SW480 (cell line): ENCODE data around the gene R3HDM2.

ENCODE experiments used
- DNase-seq: peaks from one replicate; pipeline ENCODE4 v3.0.0-alpha.2; 2016; ENCODE audit warnings: low spot score

The R3HDM2 gene

GRCh38 chr12:57467212-57467874 lies 36.5 kb upstream of the R3HDM2 start:
- DNase-seq = no peak

GRCh38 chr12:57465747-57466505 lies 35.1 kb upstream of the R3HDM2 start:
- no peak for DNase-seq

GRCh38 chr12:57465030-57465746 lies 34.3 kb upstream of the R3HDM2 start:
- no peak for DNase-seq

- DNase-seq = no peak
Observed at GRCh38 chr12:57464569-57464968, 33.7 kb upstream of the R3HDM2 start.

GRCh38 chr12:57462912-57463253 lies 32.0 kb upstream of the R3HDM2 start:
- DNase-seq = no peak

GRCh38 chr12:57462251-57462911 lies 31.5 kb upstream of the R3HDM2 start:
- DNase-seq = peak; percentile 95

GRCh38 chr12:57461917-57462250 lies 31.0 kb upstream of the R3HDM2 start:
- DNase-seq = no peak

GRCh38 chr12:57461276-57461916 lies 30.6 kb upstream of the R3HDM2 start:
- peak; percentile 50 for DNase-seq

- DNase-seq = no peak
Observed at GRCh38 chr12:57460841-57461275, 30.0 kb upstream of the R3HDM2 start.

GRCh38 chr12:57460468-57460784 lies 29.6 kb upstream of the R3HDM2 start:
- DNase-seq = peak; percentile 51

GRCh38 chr12:57459750-57460467 lies 29.1 kb upstream of the R3HDM2 start, which contains the start of gene GLI1:
Gene GLI1 (plus strand): TSS chr12:57459785. CDS start chr12:57463692, 3,907 bp downstream.
- no peak for DNase-seq

- peak; percentile 94 for DNase-seq
Observed at GRCh38 chr12:57459055-57459749, 28.4 kb upstream of the R3HDM2 start.

- DNase-seq = no peak
Observed at GRCh38 chr12:57458665-57459054, 27.8 kb upstream of the R3HDM2 start.

- peak; percentile 53 for DNase-seq
Observed at GRCh38 chr12:57456737-57457490, 26.1 kb upstream of the R3HDM2 start.

- DNase-seq = peak; percentile 84
Observed at GRCh38 chr12:57456145-57456700, 25.4 kb upstream of the R3HDM2 start.

- peak; percentile 60 for DNase-seq
Observed at GRCh38 chr12:57455374-57456144, 24.7 kb upstream of the R3HDM2 start.

- DNase-seq = peak; percentile 94
Observed at GRCh38 chr12:57454566-57455373, 23.9 kb upstream of the R3HDM2 start, which contains the start of gene INHBE. Gene INHBE (plus strand): TSS chr12:57455307. CDS start chr12:57455537, 230 bp downstream.

GRCh38 chr12:57454213-57454565 lies 23.3 kb upstream of the R3HDM2 start:
- no peak for DNase-seq
